ENCODE measurements around the gene MEI1. TPM values are rescaled to one million over a fixed set of nuclear protein-coding genes. Genes with fewer than 3 reads are reported as not detected.

Gene MEI1
- total and polyA plus RNA-seq, 4 donors: 3.4 to 18.0 (median 6.7) TPM

GRCh38 chr22:41709341-41709740, 10.0 kb downstream of the MEI1 start:
- no peak for TF ChIP-seq CTCF (IDR thresholded peaks at IDR 0.05; ENCODE audit: control extremely low read depth, extremely low read depth)
- no peaks in the 10 kb centered on the region for H3K4me1 ChIP-seq (ENCODE audit: control insufficient read depth in 5 of 5, insufficient read depth in 5 of 5, low read length in 5 of 5)
- no peaks in the 10 kb centered on the region for H3K9me3 ChIP-seq (ENCODE audit: control insufficient read depth in 4 of 4, insufficient read depth in 3 of 4, low read length in 3 of 4)
- no peaks in the 10 kb centered on the region for H3K36me3 ChIP-seq (ENCODE audit: control insufficient read depth in 4 of 4, insufficient read depth in 4 of 4, low read length in 4 of 4)
- no peak overlapping the region for H3K4me3 ChIP-seq
- 91 to 92% methylated on average over 10 of the region's 10 CpGs for WGBS, 2 donors
- ATAC-seq (ENCODE audit: insufficient read depth, low FRiP score) (no peak), DNase-seq (no peak)
- H3K9ac ChIP-seq (ENCODE audit: insufficient read depth in 1 of 2, low read length in 2 of 2): no peak overlapping the region
- no peak overlapping the region for H3K27ac ChIP-seq (ENCODE audit: low read depth in 1 of 2, low read length in 1 of 2)
- H3K27me3 ChIP-seq (ENCODE audit: control insufficient read depth in 3 of 3, insufficient read depth in 3 of 3, low read length in 2 of 3): no peaks in the 10 kb centered on the region

GRCh38 chr22:41713004-41713403, 13.7 kb downstream of the MEI1 start:
- no peaks in the 10 kb centered on the region for H3K27me3 ChIP-seq (ENCODE audit: control insufficient read depth in 3 of 3, insufficient read depth in 3 of 3, low read length in 2 of 3)
- H3K9me3 ChIP-seq (ENCODE audit: control insufficient read depth in 4 of 4, insufficient read depth in 3 of 4, low read length in 3 of 4): no peaks in the 10 kb centered on the region
- no peak overlapping the region for H3K27ac ChIP-seq (ENCODE audit: low read depth in 1 of 2, low read length in 1 of 2)
- H3K36me3 ChIP-seq (ENCODE audit: control insufficient read depth in 4 of 4, insufficient read depth in 4 of 4, low read length in 4 of 4): no peaks in the 10 kb centered on the region
- no peak overlapping the region for H3K4me3 ChIP-seq
- H3K9ac ChIP-seq (ENCODE audit: insufficient read depth in 1 of 2, low read length in 2 of 2): no peak overlapping the region
- WGBS, 2 donors: 93 to 98% methylated on average over 9 of the region's 9 CpGs
- H3K4me1 ChIP-seq (ENCODE audit: control insufficient read depth in 5 of 5, insufficient read depth in 5 of 5, low read length in 5 of 5): no peaks in the 10 kb centered on the region
- no peak for TF ChIP-seq CTCF (IDR thresholded peaks at IDR 0.05; ENCODE audit: control extremely low read depth, extremely low read depth)
- ATAC-seq (ENCODE audit: insufficient read depth, low FRiP score): no peak
- no peak for DNase-seq

GRCh38 chr22:41722496-41722895, 23.2 kb downstream of the MEI1 start:
- WGBS, 2 donors: 82 to 90% methylated on average over 1 of the region's 1 CpG
- TF ChIP-seq CTCF (IDR thresholded peaks at IDR 0.05; ENCODE audit: control extremely low read depth, extremely low read depth): no peak
- Histone ChIP-seq H3K9ac (ENCODE audit: insufficient read depth in 1 of 2, low read length in 2 of 2) (no peak overlapping the region), H3K27me3 (ENCODE audit: control insufficient read depth in 3 of 3, insufficient read depth in 3 of 3, low read length in 2 of 3) (no peaks in the 10 kb centered on the region), H3K27ac (ENCODE audit: low read depth in 1 of 2, low read length in 1 of 2) (no peak overlapping the region), H3K4me1 (ENCODE audit: control insufficient read depth in 5 of 5, insufficient read depth in 5 of 5, low read length in 5 of 5) (no peaks in the 10 kb centered on the region), H3K36me3 (ENCODE audit: control insufficient read depth in 4 of 4, insufficient read depth in 4 of 4, low read length in 4 of 4) (no peaks in the 10 kb centered on the region), H3K4me3 (no peak overlapping the region), H3K9me3 (ENCODE audit: control insufficient read depth in 4 of 4, insufficient read depth in 3 of 4, low read length in 3 of 4) (no peaks in the 10 kb centered on the region)
- no peak for DNase-seq
- ATAC-seq (ENCODE audit: insufficient read depth, low FRiP score): no peak

- Histone ChIP-seq H3K9ac (ENCODE audit: insufficient read depth in 1 of 2, low read length in 2 of 2) (no peak overlapping the region), H3K27me3 (ENCODE audit: control insufficient read depth in 3 of 3, insufficient read depth in 3 of 3, low read length in 2 of 3) (no peaks in the 10 kb centered on the region), H3K4me3 (no peak overlapping the region), H3K27ac (ENCODE audit: low read depth in 1 of 2, low read length in 1 of 2) (no peak overlapping the region), H3K4me1 (ENCODE audit: control insufficient read depth in 5 of 5, insufficient read depth in 5 of 5, low read length in 5 of 5) (no peaks in the 10 kb centered on the region), H3K9me3 (ENCODE audit: control insufficient read depth in 4 of 4, insufficient read depth in 3 of 4, low read length in 3 of 4) (no peaks in the 10 kb centered on the region), H3K36me3 (ENCODE audit: control insufficient read depth in 4 of 4, insufficient read depth in 4 of 4, low read length in 4 of 4) (no peaks in the 10 kb centered on the region)
- 87 to 88% methylated on average over 9 of the region's 9 CpGs for WGBS, 2 donors
- ATAC-seq (ENCODE audit: insufficient read depth, low FRiP score) (no peak), DNase-seq (no peak)
- no peak for TF ChIP-seq CTCF (IDR thresholded peaks at IDR 0.05; ENCODE audit: control extremely low read depth, extremely low read depth)
These were observed 26.3 kb downstream of the MEI1 start for GRCh38 chr22:41725510-41726110.

Measured in lung (tissue), 12 donors.